Lower leg skin (tissue), 3 donors: ENCODE data around the gene NOC4L.

Experiments
- POLR2A ChIP-seq, 2 donors: fragments of 450-650 bp; IDR thresholded peaks; one replicate each; pipeline ENCODE4 v1.6.1; 2016 to 2017; ENCODE audit warnings: antibody characterized with exemption in 2 of 2, mild to moderate bottlenecking in 1 of 2, moderate library complexity in 1 of 2
- TF ChIP-seq, protein P1 (sequence below), 3 donors: fragments of 450-650 bp; IDR thresholded peaks; one replicate each; pipeline ENCODE4 v1.5.1; 2016; ENCODE audit warnings: antibody characterized with exemption in 3 of 3, mild to moderate bottlenecking in 3 of 3, moderate library complexity in 2 of 3

- TF ChIP-seq POLR2A (IDR thresholded peaks at IDR 0.05): no peak
- TF ChIP-seq, protein P1, sequence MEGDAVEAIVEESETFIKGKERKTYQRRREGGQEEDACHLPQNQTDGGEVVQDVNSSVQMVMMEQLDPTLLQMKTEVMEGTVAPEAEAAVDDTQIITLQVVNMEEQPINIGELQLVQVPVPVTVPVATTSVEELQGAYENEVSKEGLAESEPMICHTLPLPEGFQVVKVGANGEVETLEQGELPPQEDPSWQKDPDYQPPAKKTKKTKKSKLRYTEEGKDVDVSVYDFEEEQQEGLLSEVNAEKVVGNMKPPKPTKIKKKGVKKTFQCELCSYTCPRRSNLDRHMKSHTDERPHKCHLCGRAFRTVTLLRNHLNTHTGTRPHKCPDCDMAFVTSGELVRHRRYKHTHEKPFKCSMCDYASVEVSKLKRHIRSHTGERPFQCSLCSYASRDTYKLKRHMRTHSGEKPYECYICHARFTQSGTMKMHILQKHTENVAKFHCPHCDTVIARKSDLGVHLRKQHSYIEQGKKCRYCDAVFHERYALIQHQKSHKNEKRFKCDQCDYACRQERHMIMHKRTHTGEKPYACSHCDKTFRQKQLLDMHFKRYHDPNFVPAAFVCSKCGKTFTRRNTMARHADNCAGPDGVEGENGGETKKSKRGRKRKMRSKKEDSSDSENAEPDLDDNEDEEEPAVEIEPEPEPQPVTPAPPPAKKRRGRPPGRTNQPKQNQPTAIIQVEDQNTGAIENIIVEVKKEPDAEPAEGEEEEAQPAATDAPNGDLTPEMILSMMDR (IDR thresholded peaks at IDR 0.05): no peak
Measured at GRCh38 chr12:132168311-132169031, 24.2 kb downstream of the NOC4L start.
